Hepatocyte (in vitro differentiated cells): ENCODE measurements around the gene SULT1A2. TPM values are rescaled to one million over a fixed set of nuclear protein-coding genes. Genes with fewer than 3 reads are reported as not detected.
"Not testable (repeated sequence)": the region's sequence is repeated elsewhere in the genome, so short reads cannot be mapped to it uniquely, and the experiment has no call there.

Source experiments
- DNase-seq: peaks from one replicate; pipeline ENCODE4 v3.0.0-alpha.2; 2016; ENCODE audit warnings: low spot score
- H2AFZ ChIP-seq: fragments of 200-600 bp; sonication (generic); 2 replicates; pipeline ENCODE4 v1.6.0; 2016; ENCODE audit warnings: antibody characterized with exemption, mild to moderate bottlenecking
- H3K27ac ChIP-seq: fragments of 200-600 bp; sonication (generic); 2 replicates; pipeline ENCODE4 v1.5.1; 2016; ENCODE audit warnings: mild to moderate bottlenecking
- H3K27me3 ChIP-seq: fragments of 200-600 bp; sonication (generic); 2 replicates; pipeline ENCODE4 v1.6.1; 2016
- H3K36me3 ChIP-seq: fragments of 200-600 bp; sonication (generic); replicated peaks from 2 replicates; pipeline ENCODE4 v1.5.1; 2016; ENCODE audit warnings: low read depth; ENCODE audit not compliant: insufficient read depth
- H3K4me1 ChIP-seq: fragments of 200-600 bp; sonication (generic); 2 replicates; pipeline ENCODE4 v1.5.1; 2016; ENCODE audit warnings: mild to moderate bottlenecking, moderate library complexity; ENCODE audit not compliant: insufficient read depth
- H3K4me2 ChIP-seq: fragments of 200-600 bp; sonication (generic); 2 replicates; pipeline ENCODE4 v1.6.0; 2016
- H3K4me3 ChIP-seq: fragments of 200-600 bp; sonication (generic); 2 replicates; pipeline ENCODE4 v1.5.1; 2016; ENCODE audit warnings: mild to moderate bottlenecking
- H3K79me2 ChIP-seq: fragments of 200-600 bp; sonication (generic); 2 replicates; pipeline ENCODE4 v1.6.0; 2017; ENCODE audit warnings: mild to moderate bottlenecking
- H3K9me2 ChIP-seq: fragments of 200-600 bp; sonication (generic); replicated peaks from 2 replicates; pipeline ENCODE4 v1.6.0; 2017; ENCODE audit warnings: mild to moderate bottlenecking; ENCODE audit not compliant: insufficient read depth
- H3K9me3 ChIP-seq: fragments of 200-600 bp; sonication (generic); 2 replicates; pipeline ENCODE4 v1.5.1; 2016; ENCODE audit warnings: low read depth, mild to moderate bottlenecking
- H4K20me1 ChIP-seq: fragments of 200-600 bp; sonication (generic); 2 replicates; pipeline ENCODE4 v1.6.0; 2016; ENCODE audit warnings: mild to moderate bottlenecking; ENCODE audit not compliant: insufficient read depth, poor library complexity, severe bottlenecking
- EZH2 ChIP-seq: fragments of 200-600 bp; sonication (generic); IDR thresholded peaks from 2 replicates; pipeline ENCODE4 v1.6.1; 2016; ENCODE audit warnings: antibody characterized with exemption, mild to moderate bottlenecking, borderline replicate concordance
- EZH2phosphoT487 ChIP-seq: fragments of 200-600 bp; sonication (generic); IDR thresholded peaks from one replicate; pipeline ENCODE4 v1.6.1; 2018; ENCODE audit warnings: antibody characterized with exemption, mild to moderate bottlenecking, low read depth, moderate library complexity; ENCODE audit not compliant: unreplicated experiment, severe bottlenecking
- WGBS: methylation state at CpG from one replicate; pipeline ENCODE4 v1.1.6; 2016; ENCODE audit warnings: low lambda C conversion rate; ENCODE audit errors: missing lambda C conversion rate; 5-methylcytosine and 5-hydroxymethylcytosine counted together
- polyA plus RNA-seq: library from polyadenylated mRNA; unstranded; fragments of >200 nt; fragmentation: Nextera tagmentation; extraction: Ambion mirVana; gene quantifications from 2 replicates; pipeline ENCODE4 v1.2.1, GENCODE V29; 2016
- total RNA-seq: library from RNA; depleted of rRNA; stranded (reverse); fragments of >200 nt; gene quantifications from 2 replicates; pipeline ENCODE4 v1.2.3, GENCODE V29; 2014
- TF ChIP-seq, protein P1 (sequence below): fragments of 200-600 bp; sonication (generic); IDR thresholded peaks from 2 replicates; pipeline ENCODE4 v1.5.1; 2016; ENCODE audit warnings: antibody characterized with exemption, mild to moderate bottlenecking; ENCODE audit not compliant: poor library complexity

The SULT1A2 gene
- total and polyA plus RNA-seq, 2 experiments from 2014 or later: 1.8 to 3.6 TPM

DNA sequence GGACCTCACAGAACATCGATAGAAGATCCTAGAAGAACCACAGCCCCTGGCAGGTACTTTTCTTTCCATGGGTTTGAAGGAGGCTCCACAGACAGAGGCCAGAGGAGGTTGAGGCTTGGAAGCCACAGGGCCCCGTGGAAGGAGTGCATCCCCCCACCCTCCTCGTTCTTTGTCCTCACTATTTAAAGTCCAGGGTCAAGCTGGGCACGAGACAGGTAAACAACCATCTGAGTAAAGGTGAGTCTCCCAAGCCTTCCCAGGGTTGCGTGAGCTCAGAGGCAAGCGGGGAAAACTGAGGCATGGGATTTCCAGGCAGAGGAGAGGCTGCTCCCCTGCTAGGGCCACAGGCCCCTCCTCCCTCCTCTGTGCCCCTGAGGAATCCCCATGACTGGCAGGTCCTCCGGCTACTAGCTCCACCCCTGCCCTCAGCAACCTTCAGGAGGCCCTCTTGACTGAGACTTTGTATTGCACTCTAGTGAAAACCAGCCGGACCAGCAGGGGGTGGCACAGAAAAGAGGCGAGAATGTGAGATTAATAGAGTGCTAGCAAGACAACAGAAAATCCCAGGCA lies 927 bp upstream of the SULT1A2 start:
- Histone ChIP-seq H3K4me1 (peaks cover 11% of the 10 kb centered on the region), H3K9me2 (no peaks in the 10 kb centered on the region), H3K27ac (peak overlapping the region; percentile 57), H3K9me3 (no peaks in the 10 kb centered on the region), H3K36me3 (no peaks in the 10 kb centered on the region), H3K4me3 (no peak overlapping the region), H4K20me1 (no peaks in the 10 kb centered on the region), H3K79me2 (no peaks in the 10 kb centered on the region), H3K4me2 (no peak overlapping the region), H3K27me3 (no peaks in the 10 kb centered on the region), H2AFZ (no peak overlapping the region)
- WGBS: 56% methylated on average over 9 of the region's 9 CpGs
- DNase-seq: peak; percentile 38
- TF ChIP-seq, protein P1, sequence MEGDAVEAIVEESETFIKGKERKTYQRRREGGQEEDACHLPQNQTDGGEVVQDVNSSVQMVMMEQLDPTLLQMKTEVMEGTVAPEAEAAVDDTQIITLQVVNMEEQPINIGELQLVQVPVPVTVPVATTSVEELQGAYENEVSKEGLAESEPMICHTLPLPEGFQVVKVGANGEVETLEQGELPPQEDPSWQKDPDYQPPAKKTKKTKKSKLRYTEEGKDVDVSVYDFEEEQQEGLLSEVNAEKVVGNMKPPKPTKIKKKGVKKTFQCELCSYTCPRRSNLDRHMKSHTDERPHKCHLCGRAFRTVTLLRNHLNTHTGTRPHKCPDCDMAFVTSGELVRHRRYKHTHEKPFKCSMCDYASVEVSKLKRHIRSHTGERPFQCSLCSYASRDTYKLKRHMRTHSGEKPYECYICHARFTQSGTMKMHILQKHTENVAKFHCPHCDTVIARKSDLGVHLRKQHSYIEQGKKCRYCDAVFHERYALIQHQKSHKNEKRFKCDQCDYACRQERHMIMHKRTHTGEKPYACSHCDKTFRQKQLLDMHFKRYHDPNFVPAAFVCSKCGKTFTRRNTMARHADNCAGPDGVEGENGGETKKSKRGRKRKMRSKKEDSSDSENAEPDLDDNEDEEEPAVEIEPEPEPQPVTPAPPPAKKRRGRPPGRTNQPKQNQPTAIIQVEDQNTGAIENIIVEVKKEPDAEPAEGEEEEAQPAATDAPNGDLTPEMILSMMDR: no peak
- TF ChIP-seq EZH2phosphoT487 (no peak), EZH2 (no peak)

DNA sequence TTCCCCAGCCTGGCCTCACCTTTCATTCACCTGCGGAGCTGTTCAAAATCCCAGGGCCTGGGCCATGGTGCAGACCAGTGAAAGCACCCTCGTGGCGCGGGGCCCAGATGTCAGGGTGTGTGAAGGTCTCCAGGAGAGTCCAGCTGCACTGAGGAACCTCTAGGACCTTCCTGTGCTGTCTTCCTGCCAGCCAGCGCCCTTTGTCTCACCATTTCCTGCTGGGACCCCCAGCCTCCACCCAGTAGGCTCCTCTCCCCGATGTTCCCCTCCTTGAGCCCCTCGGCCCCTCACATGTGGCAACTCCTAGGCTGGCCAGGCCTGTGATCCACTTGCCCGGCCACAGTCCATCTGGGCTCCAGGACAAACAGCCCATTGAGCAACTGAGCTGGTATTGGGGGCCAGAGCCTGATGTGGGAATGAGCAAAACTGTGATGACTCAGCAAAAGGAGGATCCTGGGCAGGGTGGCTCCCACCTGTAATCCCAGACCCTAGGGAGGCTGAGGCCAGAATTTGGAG lies 677 bp downstream of the SULT1A2 start:
- 85% methylated on average over 8 of the region's 8 CpGs for WGBS
- Histone ChIP-seq H3K27ac (peak overlapping the region; percentile 49), H3K4me2 (no peak overlapping the region), H3K36me3 (no peaks in the 10 kb centered on the region), H3K4me3 (no peak overlapping the region), H3K9me2 (no peaks in the 10 kb centered on the region), H3K9me3 (no peaks in the 10 kb centered on the region), H2AFZ (no peak overlapping the region), H3K4me1 (peaks cover 11% of the 10 kb centered on the region), H3K27me3 (no peaks in the 10 kb centered on the region), H3K79me2 (no peaks in the 10 kb centered on the region), H4K20me1 (no peaks in the 10 kb centered on the region)
- no peak for TF ChIP-seq EZH2
- TF ChIP-seq, protein P1: no peak
- no peak for TF ChIP-seq EZH2phosphoT487
- no peak for DNase-seq

DNA sequence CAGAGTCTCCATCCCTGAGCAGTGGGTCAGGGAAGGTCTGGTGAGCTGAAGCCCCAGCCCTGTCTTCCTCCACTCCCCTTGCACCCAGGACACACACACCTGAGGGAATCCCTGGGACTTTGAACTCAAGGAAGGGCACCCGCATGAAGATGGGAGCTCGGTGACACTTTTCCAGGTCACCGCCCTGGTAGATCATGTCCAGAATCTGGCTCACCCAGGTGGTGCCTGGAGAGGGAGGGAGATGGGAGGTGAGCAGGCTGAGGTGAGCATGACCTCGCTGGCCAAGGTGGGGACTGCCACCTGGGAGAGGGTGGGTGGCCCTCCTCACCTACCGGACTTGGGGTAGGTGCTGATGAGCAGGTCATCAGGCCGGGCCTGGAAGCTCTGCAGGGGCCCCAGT lies 1.4 kb downstream of the SULT1A2 start:
- not testable (repeated sequence) for H4K20me1 ChIP-seq, H3K36me3 ChIP-seq, H3K9me3 ChIP-seq, H3K79me2 ChIP-seq, H3K27me3 ChIP-seq, DNase-seq, H3K4me2 ChIP-seq, H2AFZ ChIP-seq, H3K27ac ChIP-seq, H3K9me2 ChIP-seq, H3K4me3 ChIP-seq
- WGBS: 95% methylated on average over 6 of the region's 6 CpGs
- peaks cover 11% of the 10 kb centered on the region for H3K4me1 ChIP-seq

DNA sequence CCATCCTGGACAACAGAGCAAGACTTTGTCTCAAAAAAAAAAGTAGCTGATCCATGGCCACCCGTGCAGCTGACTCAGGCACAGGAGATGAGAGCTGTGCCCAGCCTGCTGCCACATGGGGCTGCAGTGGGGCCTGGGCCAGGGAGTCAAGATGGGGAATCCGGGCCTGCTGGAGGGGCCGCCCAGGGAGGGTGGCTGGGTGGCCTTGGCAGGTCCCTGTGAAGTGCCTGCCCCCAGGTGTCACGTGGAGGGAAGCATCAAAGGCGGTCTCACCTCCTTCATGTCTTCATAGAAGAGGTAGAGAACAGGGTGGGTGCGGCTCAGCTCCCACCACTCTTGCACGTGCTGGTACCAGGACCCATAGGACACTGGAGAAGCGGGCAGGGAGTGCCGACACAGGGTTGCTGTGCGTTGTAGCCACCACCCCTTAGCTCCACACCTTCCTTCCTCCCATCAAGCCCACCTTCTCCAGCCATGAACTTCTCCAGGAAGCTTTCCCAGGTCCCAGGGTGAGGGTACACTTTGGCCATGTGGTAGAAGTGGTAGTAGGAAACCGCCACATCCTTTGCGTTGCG lies 3.8 kb downstream of the SULT1A2 start:
- WGBS: 97% methylated on average over 13 of the region's 13 CpGs
- TF ChIP-seq EZH2phosphoT487 (no peak), EZH2 (no peak)
- TF ChIP-seq, protein P1: no peak
- no peak for DNase-seq
- H3K27me3 ChIP-seq: no peaks in the 10 kb centered on the region
- peaks cover 11% of the 10 kb centered on the region for H3K4me1 ChIP-seq
- H3K36me3 ChIP-seq: no peaks in the 10 kb centered on the region
- H4K20me1 ChIP-seq: no peaks in the 10 kb centered on the region
- H3K9me3 ChIP-seq: no peaks in the 10 kb centered on the region
- no peaks in the 10 kb centered on the region for H3K79me2 ChIP-seq
- no peak overlapping the region for H3K27ac ChIP-seq
- H3K4me2 ChIP-seq: no peak overlapping the region
- H3K4me3 ChIP-seq: no peak overlapping the region
- no peak overlapping the region for H2AFZ ChIP-seq
- H3K9me2 ChIP-seq: no peaks in the 10 kb centered on the region
